Transverse colon (tissue), 4 donors: ENCODE measurements around the gene LTA4H.

Source experiments
- POLR2AphosphoS5 ChIP-seq, 3 donors: sonication (generic); formaldehyde crosslinking; IDR thresholded peaks; one replicate each; pipeline ENCODE4 v1.6.1; 2016; ENCODE audit warnings: antibody characterized with exemption in 3 of 3
- TF ChIP-seq, protein P1 (sequence below), 5 experiments: fragments of 200-600 bp in 3 of 5; fragments of 450-650 bp in 2 of 5; sonication (generic) in 3 of 5; IDR thresholded peaks; 1 replicate in 2 of 5; 2 replicates in 3 of 5; pipeline ENCODE4 v1.5.1; 2016 to 2017; ENCODE audit warnings: antibody characterized with exemption in 5 of 5, inconsistent platforms in 3 of 5, mild to moderate bottlenecking in 2 of 5, moderate library complexity in 1 of 5

DNA sequence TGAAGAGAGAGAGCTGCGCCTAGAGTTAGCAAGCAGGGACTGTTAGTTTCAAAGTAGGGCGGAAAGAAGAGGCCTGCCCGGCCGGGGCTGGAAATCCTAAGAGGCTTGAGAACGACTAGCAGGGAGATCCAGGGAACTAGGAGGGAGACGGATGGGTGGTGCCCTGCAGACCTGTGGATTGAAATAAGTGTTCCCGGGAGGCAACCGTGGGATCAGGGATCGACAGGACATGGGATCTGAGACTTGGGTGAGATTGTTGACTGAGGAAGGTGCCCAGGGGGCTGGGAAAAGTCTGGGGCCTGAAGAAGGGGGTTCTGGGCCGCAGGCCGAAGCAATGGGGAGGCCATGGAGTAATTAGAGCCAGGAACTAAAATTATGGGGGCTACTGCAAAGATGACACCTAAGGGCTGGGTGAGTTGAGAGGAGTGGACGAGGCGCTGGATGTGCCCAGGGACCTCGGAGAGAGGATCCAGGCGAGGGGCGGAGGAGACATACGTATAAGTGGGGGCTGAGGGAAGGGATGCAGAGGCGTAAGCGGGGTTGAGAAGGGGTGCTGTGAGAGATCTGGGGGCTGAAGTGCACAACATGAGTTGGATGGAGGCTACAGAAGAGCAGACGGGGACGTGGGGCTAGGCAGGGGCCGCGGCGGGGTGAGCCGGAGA lies 635 bp downstream of the LTA4H start:
- no peak for TF ChIP-seq POLR2AphosphoS5 (IDR thresholded peaks at IDR 0.05)
- TF ChIP-seq, protein P1, sequence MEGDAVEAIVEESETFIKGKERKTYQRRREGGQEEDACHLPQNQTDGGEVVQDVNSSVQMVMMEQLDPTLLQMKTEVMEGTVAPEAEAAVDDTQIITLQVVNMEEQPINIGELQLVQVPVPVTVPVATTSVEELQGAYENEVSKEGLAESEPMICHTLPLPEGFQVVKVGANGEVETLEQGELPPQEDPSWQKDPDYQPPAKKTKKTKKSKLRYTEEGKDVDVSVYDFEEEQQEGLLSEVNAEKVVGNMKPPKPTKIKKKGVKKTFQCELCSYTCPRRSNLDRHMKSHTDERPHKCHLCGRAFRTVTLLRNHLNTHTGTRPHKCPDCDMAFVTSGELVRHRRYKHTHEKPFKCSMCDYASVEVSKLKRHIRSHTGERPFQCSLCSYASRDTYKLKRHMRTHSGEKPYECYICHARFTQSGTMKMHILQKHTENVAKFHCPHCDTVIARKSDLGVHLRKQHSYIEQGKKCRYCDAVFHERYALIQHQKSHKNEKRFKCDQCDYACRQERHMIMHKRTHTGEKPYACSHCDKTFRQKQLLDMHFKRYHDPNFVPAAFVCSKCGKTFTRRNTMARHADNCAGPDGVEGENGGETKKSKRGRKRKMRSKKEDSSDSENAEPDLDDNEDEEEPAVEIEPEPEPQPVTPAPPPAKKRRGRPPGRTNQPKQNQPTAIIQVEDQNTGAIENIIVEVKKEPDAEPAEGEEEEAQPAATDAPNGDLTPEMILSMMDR (IDR thresholded peaks at IDR 0.05) = no peak
